ENCODE measurements around the gene LMCD1.
"Not testable (repeated sequence)": the region's sequence is repeated elsewhere in the genome, so short reads cannot be mapped to it uniquely, and the experiment has no call there.

- TF ChIP-seq CEBPB (IDR thresholded peaks at IDR 0.05) = peak; percentile 53; the same call in 1 of the 2 replicates
- TF ChIP-seq, protein P1, sequence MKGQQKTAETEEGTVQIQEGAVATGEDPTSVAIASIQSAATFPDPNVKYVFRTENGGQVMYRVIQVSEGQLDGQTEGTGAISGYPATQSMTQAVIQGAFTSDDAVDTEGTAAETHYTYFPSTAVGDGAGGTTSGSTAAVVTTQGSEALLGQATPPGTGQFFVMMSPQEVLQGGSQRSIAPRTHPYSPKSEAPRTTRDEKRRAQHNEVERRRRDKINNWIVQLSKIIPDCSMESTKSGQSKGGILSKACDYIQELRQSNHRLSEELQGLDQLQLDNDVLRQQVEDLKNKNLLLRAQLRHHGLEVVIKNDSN (IDR thresholded peaks at IDR 0.05) = not testable (repeated sequence)
- TF ChIP-seq RAD21 (IDR thresholded peaks at IDR 0.05; ENCODE audit: low read depth); NFIC (IDR thresholded peaks at IDR 0.05): not testable (repeated sequence)
Observed at GRCh38 chr3:8580434-8580833, 78.8 kb downstream of the LMCD1 start.

Measured in Ishikawa (cell line).